Ovary (tissue), 9 donors: ENCODE results near the gene SPECC1. TPM values are rescaled to one million over a fixed set of nuclear protein-coding genes. Genes with fewer than 3 reads are reported as not detected.
"Not testable (repeated sequence)": the region's sequence is repeated elsewhere in the genome, so short reads cannot be mapped to it uniquely, and the experiment has no call there.

Experiments used
- DNase-seq, 5 donors: peaks; one replicate each; pipeline ENCODE4 v3.0.0-alpha.2; 2019 to 2020
- H3K27ac ChIP-seq, 2 donors: fragments of 200-600 bp; one replicate each; pipeline versions ENCODE4 v1.5.1 to v1.8.0; 2019 to 2022
- H3K27me3 ChIP-seq: fragments of 200-600 bp; one replicate; pipeline ENCODE4 v1.8.0; 2022
- H3K36me3 ChIP-seq: fragments of 200-600 bp; sonication (generic); one replicate; pipeline ENCODE4 v1.5.1; 2019
- H3K4me1 ChIP-seq: one replicate; pipeline ENCODE4 v1.8.1; 2013; ENCODE audit warnings: mild to moderate bottlenecking, moderate library complexity; ENCODE audit not compliant: insufficient read depth
- H3K4me3 ChIP-seq: fragments of 200-600 bp; sonication (generic); one replicate; pipeline ENCODE4 v1.5.1; 2017
- H3K9me3 ChIP-seq, 2 donors: fragments of 200-600 bp in 1 of 2; sonication (generic) in 1 of 2; one replicate each; pipeline versions ENCODE4 v1.5.1 to v1.8.1; 2013 to 2019; ENCODE audit warnings: mild to moderate bottlenecking in 1 of 2, moderate library complexity in 1 of 2
- WGBS, 3 donors: extraction: QIAGEN DNeasy Blood & Tissue Kit in 1 of 3; methylation state at CpG; one replicate each; pipeline versions ENCODE4 v1.1.5 to v1.1.7; 2013 to 2017; 5-methylcytosine and 5-hydroxymethylcytosine counted together
- intact Hi-C, 4 donors: fragments of 100-400 bp; cut with DNase I; formaldehyde crosslinking; loops; one replicate each; pipeline versions ENCODE4 v1.11.0 to v1.15.1; 2022 to 2023
- polyA plus RNA-seq, 2 donors: library from polyadenylated mRNA; stranded (reverse); fragments of 200-250 nt in 1 of 2; fragments of 350-450 nt in 1 of 2; fragmentation: Illumina TruSeq in 1 of 2; extraction: RNeasy Lipid Tissue Mini Kit (QIAGEN cat#74804) in 1 of 2; gene quantifications; one replicate each; pipeline ENCODE4 v1.2.3, GENCODE V29; 2013 to 2014
- small RNA-seq: library from RNA; depleted of rRNA; stranded (forward); fragments of <200 nt; gene quantifications from one replicate; pipeline ENCODE3, GENCODE V24; 2016
- total RNA-seq, 7 donors: library from RNA; depleted of rRNA in 2 of 7; stranded (reverse); fragments of >200 nt in 2 of 7; fragmentation: NEBNext Ultra II Directional in 3 of 7; extraction: Animal tissue kit (Norgen Biotek cat#: 25700) in 3 of 7; gene quantifications; one replicate each; pipeline versions ENCODE4 v1.1.0 to v1.2.4, GENCODE V29; 2016 to 2023
- donor health status: DM: no; HTN: no; CAD: no; lungs with moderate emphysema.
- donor health status: DM: no; HTN: no; CAD: no.
- donor health status: Bipolar disorder and iron deficiency.
- donor health status: DM: yes; HTN: yes; CAD: no.
- donor health status: DM: no; HTN: no; CAD: no.
- donor health status: DM: yes; HTN: yes; CAD: no.

Gene SPECC1
- total and polyA plus RNA-seq, 9 donors, result 34.7 to 86.5 (median 66.1) TPM

GRCh38 chr17:20352567-20352966 is 343.4 kb downstream of the SPECC1 start:
- not testable (repeated sequence) for DNase-seq

DNA sequence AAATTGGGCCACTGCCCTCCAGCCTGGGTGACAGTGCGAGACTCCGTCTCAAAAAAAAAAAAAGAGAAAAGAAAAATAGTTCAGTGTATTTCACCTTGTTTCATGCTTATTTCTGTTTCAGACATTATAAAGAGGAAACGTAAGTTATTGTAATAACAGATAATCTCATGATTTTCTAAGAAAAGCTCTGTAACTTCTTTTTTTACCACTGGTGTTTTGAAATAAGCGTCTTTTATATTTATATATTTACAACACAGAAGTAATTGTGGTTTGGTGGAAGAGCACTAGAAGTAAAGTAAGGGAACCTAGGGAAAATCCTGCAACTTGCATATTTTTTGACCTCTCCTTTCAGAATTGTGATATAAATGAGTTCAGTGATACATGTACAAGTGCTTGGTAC is 354.7 kb downstream of the SPECC1 start:
- H3K4me1 ChIP-seq, intact Hi-C loops, H3K9me3 ChIP-seq, DNase-seq, H3K27me3 ChIP-seq, H3K36me3 ChIP-seq, H3K4me3 ChIP-seq, H3K27ac ChIP-seq: not testable (repeated sequence)
- 68 to 85% (median 71%) methylated on average over 4 of the region's 4 CpGs for WGBS, 3 donors

More at GRCh38 chr17:20352567-20352966, 343.4 kb downstream of the SPECC1 start:
- WGBS, 3 donors, result 83 to 88% (median 85%) methylated on average over 3 of the region's 3 CpGs
- H3K4me3 ChIP-seq, H3K4me1 ChIP-seq, H3K27me3 ChIP-seq, H3K9me3 ChIP-seq, intact Hi-C loops, H3K36me3 ChIP-seq, H3K27ac ChIP-seq: not testable (repeated sequence)

Small RNAs within 50 kb of the gene (small RNA-seq; reads per million reads assigned to genes)
- gene AC008088.1 (not detected), gene RNU6-1057P (not detected), gene RNU6-258P (not detected), gene RNU6-467P (not detected)

Other genes starting within 250 kb of the SPECC1 start
- gene ULK2, start 141.4 kb upstream of the SPECC1 start, total RNA-seq, result 10 to 100 TPM; 17.8 to 22.2 (median 20.8) TPM
- gene ULK2, start 141.4 kb upstream of the SPECC1 start, polyA plus RNA-seq, result 10 to 100 TPM; 13.8 to 24.5 TPM
- gene AKAP10, start 31.5 kb upstream of the SPECC1 start, total RNA-seq, result 10 to 100 TPM; 15.9 to 40.3 (median 33.5) TPM
- 10 to 100 TPM; 13.9 to 22.8 TPM for gene AKAP10, start 31.5 kb upstream of the SPECC1 start, polyA plus RNA-seq